ENCODE results near the gene TNFAIP2.

The TNFAIP2 gene

DNA sequence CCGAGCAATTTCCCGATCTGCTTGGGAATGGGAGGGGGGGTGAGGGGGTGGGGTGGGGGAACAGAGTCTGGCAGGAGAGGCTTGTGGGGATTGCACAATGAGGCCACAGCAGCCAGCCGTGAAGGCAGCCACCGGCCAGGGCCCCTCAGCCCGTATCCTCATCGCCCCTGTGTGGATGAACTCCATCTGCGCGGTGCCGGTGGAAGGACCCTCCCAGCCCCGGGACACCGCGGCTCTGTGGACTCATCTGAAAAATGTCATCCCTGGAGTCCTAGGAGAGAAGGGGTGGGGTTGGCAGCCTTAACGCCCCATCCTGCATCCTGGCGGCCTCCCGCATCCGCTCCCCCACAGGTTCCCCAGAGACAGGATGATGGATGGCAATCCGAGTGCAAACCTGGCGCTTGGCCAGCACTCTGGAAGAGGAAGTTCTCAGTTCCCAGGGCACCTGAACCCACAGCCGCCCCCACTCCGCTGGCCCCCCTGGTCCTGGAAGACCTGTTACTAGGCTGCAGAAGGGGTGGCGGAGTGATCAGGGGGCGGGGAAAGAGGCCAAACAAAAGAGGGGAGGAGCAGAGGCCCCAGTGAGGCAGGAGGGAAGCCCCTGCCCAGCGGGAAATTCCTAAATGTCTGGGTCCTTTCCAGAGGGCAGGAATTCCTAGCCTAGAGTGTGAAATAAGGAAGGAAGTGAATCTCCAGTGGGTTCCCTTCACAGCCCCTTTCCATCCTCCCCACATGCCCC is 1.2 kb upstream of the TNFAIP2 start:
- Histone ChIP-seq H2AFZ (ENCODE audit: low read depth) (no peak overlapping the region), H3K4me1 (ENCODE audit: low read depth, poor library complexity, severe bottlenecking) (no peaks in the 10 kb centered on the region), H3K36me3 (ENCODE audit: insufficient read depth) (no peaks in the 10 kb centered on the region), H3K27ac (no peak overlapping the region), H3K27me3 (ENCODE audit: insufficient read depth, low read depth) (no peaks in the 10 kb centered on the region), H3K9ac (no peak overlapping the region), H3K79me2 (ENCODE audit: insufficient read depth, low read depth) (no peaks in the 10 kb centered on the region), H3K4me2 (no peak overlapping the region), H4K20me1 (ENCODE audit: insufficient read depth) (no peaks in the 10 kb centered on the region), H3K4me3 (IDR thresholded peaks at IDR 0.05; ENCODE audit: insufficient read depth, low read depth, low read length) (no peak overlapping the region)
- TF ChIP-seq, protein P1, sequence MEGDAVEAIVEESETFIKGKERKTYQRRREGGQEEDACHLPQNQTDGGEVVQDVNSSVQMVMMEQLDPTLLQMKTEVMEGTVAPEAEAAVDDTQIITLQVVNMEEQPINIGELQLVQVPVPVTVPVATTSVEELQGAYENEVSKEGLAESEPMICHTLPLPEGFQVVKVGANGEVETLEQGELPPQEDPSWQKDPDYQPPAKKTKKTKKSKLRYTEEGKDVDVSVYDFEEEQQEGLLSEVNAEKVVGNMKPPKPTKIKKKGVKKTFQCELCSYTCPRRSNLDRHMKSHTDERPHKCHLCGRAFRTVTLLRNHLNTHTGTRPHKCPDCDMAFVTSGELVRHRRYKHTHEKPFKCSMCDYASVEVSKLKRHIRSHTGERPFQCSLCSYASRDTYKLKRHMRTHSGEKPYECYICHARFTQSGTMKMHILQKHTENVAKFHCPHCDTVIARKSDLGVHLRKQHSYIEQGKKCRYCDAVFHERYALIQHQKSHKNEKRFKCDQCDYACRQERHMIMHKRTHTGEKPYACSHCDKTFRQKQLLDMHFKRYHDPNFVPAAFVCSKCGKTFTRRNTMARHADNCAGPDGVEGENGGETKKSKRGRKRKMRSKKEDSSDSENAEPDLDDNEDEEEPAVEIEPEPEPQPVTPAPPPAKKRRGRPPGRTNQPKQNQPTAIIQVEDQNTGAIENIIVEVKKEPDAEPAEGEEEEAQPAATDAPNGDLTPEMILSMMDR (conservative IDR thresholded peaks at IDR 0.05; ENCODE audit: low read depth, low read length) = no peak

DNA sequence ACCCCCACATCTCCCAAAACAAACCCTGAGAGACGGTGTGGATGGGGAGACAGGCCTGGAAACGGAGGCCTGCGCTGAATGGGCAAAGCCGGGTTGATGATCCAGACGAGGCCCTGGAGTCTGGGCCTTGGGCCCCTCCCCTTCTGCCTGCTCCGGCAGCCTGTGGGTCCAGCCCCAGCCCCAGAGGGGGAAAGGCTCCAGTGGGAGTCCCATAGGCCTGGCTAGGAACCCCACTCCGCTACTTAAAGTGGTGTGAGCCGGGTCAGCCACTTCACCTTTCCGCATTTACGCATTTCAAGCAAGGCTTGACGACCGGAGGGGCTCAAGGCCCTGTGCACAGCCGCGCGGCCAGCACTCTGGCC is 695 bp upstream of the TNFAIP2 start:
- Histone ChIP-seq H2AFZ (ENCODE audit: low read depth) (no peak overlapping the region), H3K36me3 (ENCODE audit: insufficient read depth) (no peaks in the 10 kb centered on the region), H3K27ac (no peak overlapping the region), H3K4me3 (IDR thresholded peaks at IDR 0.05; ENCODE audit: insufficient read depth, low read depth, low read length) (no peak overlapping the region), H4K20me1 (ENCODE audit: insufficient read depth) (no peaks in the 10 kb centered on the region), H3K79me2 (ENCODE audit: insufficient read depth, low read depth) (no peaks in the 10 kb centered on the region), H3K4me2 (0 out of 2 replicates have a peak overlapping the region, but pooled peaks have one; percentile 29), H3K27me3 (ENCODE audit: insufficient read depth, low read depth) (no peaks in the 10 kb centered on the region), H3K9ac (0 out of 2 replicates have a peak overlapping the region, but pooled peaks have one; percentile 66), H3K4me1 (ENCODE audit: low read depth, poor library complexity, severe bottlenecking) (no peaks in the 10 kb centered on the region)
- TF ChIP-seq, protein P1 (conservative IDR thresholded peaks at IDR 0.05; ENCODE audit: low read depth, low read length) = no peak

DNA sequence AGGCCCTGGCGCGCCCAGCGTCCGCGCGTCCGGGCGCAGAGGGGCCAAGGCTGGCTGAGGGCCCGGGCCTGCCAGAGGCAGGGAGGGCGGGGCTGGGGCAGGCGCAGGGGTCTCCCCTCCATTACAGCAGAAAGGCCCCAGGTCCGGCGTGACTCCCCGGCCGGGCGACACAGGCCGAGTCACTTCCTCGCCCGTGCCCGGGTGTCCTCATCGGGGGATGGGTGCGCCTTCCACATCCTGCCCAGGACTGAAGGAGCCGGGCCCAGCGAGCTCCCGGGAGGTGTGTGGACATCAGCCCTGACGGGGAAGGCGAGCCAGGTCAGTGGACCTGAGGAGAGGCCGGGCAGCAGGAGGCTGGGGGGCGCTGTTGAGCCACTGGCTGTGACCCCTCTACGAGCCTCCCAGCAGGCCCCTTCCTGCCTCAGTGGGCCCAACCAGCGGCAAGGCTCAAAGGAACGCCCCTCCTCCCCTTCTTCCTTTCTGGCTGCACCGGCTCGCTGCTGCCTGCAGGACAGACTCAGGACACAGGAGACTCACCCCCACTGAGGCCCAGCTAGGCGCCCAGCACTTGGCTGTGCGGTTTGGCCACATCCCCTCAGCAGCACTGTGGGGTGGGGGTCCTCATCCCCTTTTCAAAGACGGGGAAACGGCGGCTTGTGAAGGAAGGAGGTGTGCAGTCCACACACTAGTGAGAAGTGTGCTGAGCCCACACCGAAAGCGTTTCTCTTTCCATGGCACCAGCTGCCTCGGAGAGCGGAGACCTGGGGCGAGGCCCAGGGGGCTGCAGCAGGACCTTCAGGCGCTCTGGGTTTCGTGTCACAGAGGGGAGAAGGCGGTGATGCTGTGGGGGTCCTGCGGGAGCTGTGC is 606 bp downstream of the TNFAIP2 start:
- TF ChIP-seq, protein P1 (conservative IDR thresholded peaks at IDR 0.05; ENCODE audit: low read depth, low read length) = no peak; the same call in 1 of the 2 replicates
- Histone ChIP-seq H3K9ac (peak overlapping the region; percentile 66; the same call in 1 of the 2 replicates), H3K4me2 (peak overlapping the region; percentile 39), H3K27me3 (ENCODE audit: insufficient read depth, low read depth) (no peaks in the 10 kb centered on the region), H3K4me3 (IDR thresholded peaks at IDR 0.05; ENCODE audit: insufficient read depth, low read depth, low read length) (no peak overlapping the region), H4K20me1 (ENCODE audit: insufficient read depth) (no peaks in the 10 kb centered on the region), H3K79me2 (ENCODE audit: insufficient read depth, low read depth) (no peaks in the 10 kb centered on the region), H2AFZ (ENCODE audit: low read depth) (peak overlapping the region; percentile 34; the same call in 1 of the 2 replicates), H3K36me3 (ENCODE audit: insufficient read depth) (no peaks in the 10 kb centered on the region), H3K27ac (no peak overlapping the region), H3K4me1 (ENCODE audit: low read depth, poor library complexity, severe bottlenecking) (no peaks in the 10 kb centered on the region)

DNA sequence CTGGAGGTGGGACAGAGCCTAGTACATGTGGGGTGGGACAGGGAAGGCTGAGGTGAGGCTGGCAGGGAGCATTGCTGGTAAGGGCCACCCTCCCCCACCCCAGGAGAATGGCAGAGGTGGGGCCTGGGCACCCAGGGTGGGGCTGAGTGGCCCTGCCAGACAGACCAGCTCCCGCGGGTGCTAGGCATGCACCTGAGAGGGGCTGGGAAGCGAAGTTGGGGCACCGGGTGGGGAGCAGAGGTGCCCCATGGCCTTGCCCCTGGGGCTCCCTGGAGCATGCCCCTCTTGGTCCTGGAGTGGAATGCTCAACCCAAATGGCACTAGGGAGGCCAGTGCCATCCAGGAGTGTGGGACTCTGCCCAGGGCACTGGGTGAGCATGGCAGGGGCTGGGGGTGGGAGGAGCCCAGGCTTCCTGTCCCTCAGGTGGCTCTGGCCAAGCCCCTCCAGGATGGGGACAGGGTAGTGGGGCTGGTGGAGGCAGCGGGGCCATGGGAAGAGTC is 1.3 kb downstream of the TNFAIP2 start:
- H3K27ac ChIP-seq = no peak overlapping the region
- H3K9ac ChIP-seq = no peak overlapping the region
- TF ChIP-seq, protein P1 (conservative IDR thresholded peaks at IDR 0.05; ENCODE audit: low read depth, low read length) = no peak
- no peaks in the 10 kb centered on the region for H4K20me1 ChIP-seq (ENCODE audit: insufficient read depth)
- H2AFZ ChIP-seq (ENCODE audit: low read depth) = no peak overlapping the region
- H3K79me2 ChIP-seq (ENCODE audit: insufficient read depth, low read depth) = no peaks in the 10 kb centered on the region
- H3K4me3 ChIP-seq (IDR thresholded peaks at IDR 0.05; ENCODE audit: insufficient read depth, low read depth, low read length) = no peak overlapping the region
- H3K36me3 ChIP-seq (ENCODE audit: insufficient read depth) = no peaks in the 10 kb centered on the region
- H3K4me1 ChIP-seq (ENCODE audit: low read depth, poor library complexity, severe bottlenecking) = no peaks in the 10 kb centered on the region
- H3K27me3 ChIP-seq (ENCODE audit: insufficient read depth, low read depth) = no peaks in the 10 kb centered on the region
- peak overlapping the region; percentile 39; the same call in 1 of the 2 replicates for H3K4me2 ChIP-seq

Measured in KMS-11 (cell line).